WTC11 (cell line): ENCODE results near the gene VWA7. TPM values are rescaled to one million over a fixed set of nuclear protein-coding genes. Genes with fewer than 3 reads are reported as not detected.
"Not testable (repeated sequence)": the region's sequence is repeated elsewhere in the genome, so short reads cannot be mapped to it uniquely, and the experiment has no call there.

ENCODE experiments used
- ATAC-seq: fragments of 200-7000 bp; cut with Tn5 transposase; 2 replicates; pipeline ENCODE4 v1.10.0; 2021; ENCODE audit warnings: mild to moderate bottlenecking, moderate library complexity
- CTCF ChIA-PET: fragments of 300-600 bp; sonication (Branson Sonifier 250); formaldehyde crosslinking; loops from one replicate; lab custom pipeline; 2021; ENCODE audit warnings: antibody characterized with exemption; lab: Charles Lee
- POLR2A ChIA-PET: fragments of 350-600 bp; sonication (Branson Sonifier 250); formaldehyde crosslinking; loops from one replicate; lab custom pipeline; 2021; ENCODE audit warnings: antibody characterized with exemption; lab: Charles Lee
- DNase-seq: peaks from one replicate; pipeline ENCODE4 v3.0.0; 2021; ENCODE audit warnings: low spot score
- H3K27ac Mint-ChIP-seq: 2 replicates; pipeline ENCODE4 v1.8.0; 2021; ENCODE audit warnings: mixed read lengths
- H3K27me3 Mint-ChIP-seq: 2 replicates; pipeline ENCODE4 v1.8.0; 2021; ENCODE audit warnings: low read depth, mild to moderate bottlenecking, moderate library complexity, mixed read lengths
- H3K36me3 Mint-ChIP-seq: 2 replicates; pipeline ENCODE4 v1.8.0; 2021; ENCODE audit warnings: mixed read lengths
- H3K4me1 Mint-ChIP-seq: 2 replicates; pipeline ENCODE4 v1.8.0; 2022; ENCODE audit warnings: mixed read lengths
- H3K4me3 Mint-ChIP-seq: 2 replicates; pipeline ENCODE4 v1.8.0; 2021; ENCODE audit warnings: mild to moderate bottlenecking, moderate library complexity, mixed read lengths
- H3K9me3 Mint-ChIP-seq: 2 replicates; pipeline ENCODE4 v1.8.0; 2021; ENCODE audit warnings: mixed read lengths
- EMX1 ChIP-seq: fragments of 250-450 bp; sonication (Bioruptor Pico); IDR thresholded peaks from 2 replicates; pipeline ENCODE4 v1.8.0; 2021; ENCODE audit warnings: mild to moderate bottlenecking
- ETV6 ChIP-seq: sonication (generic); formaldehyde crosslinking; IDR thresholded peaks from 2 replicates; pipeline ENCODE4 v1.8.1; 2022; ENCODE audit warnings: mild to moderate bottlenecking, missing genetic modification reagents
- FOXP1 ChIP-seq: sonication (generic); formaldehyde crosslinking; IDR thresholded peaks from 2 replicates; pipeline ENCODE4 v1.8.0; 2022; ENCODE audit warnings: missing genetic modification reagents, mild to moderate bottlenecking, moderate library complexity, borderline replicate concordance
- GTF2I ChIP-seq: fragments of 250-450 bp; sonication (Bioruptor Pico); conservative IDR thresholded peaks from 2 replicates; pipeline ENCODE4 v1.4.0; 2021; ENCODE audit warnings: mild to moderate bottlenecking
- KAT7 ChIP-seq: sonication (generic); formaldehyde crosslinking; IDR thresholded peaks from 2 replicates; pipeline ENCODE4 v1.8.1; 2023; ENCODE audit warnings: missing genetic modification reagents, mild to moderate bottlenecking, borderline replicate concordance
- MXD4 ChIP-seq: fragments of 250-450 bp; sonication (Bioruptor Pico); IDR thresholded peaks from 2 replicates; pipeline ENCODE4 v1.8.0; 2021; ENCODE audit warnings: mild to moderate bottlenecking, moderate library complexity, borderline replicate concordance
- SMAD4 ChIP-seq: sonication (generic); formaldehyde crosslinking; IDR thresholded peaks from 2 replicates; pipeline ENCODE4 v1.8.0; 2022; ENCODE audit warnings: mild to moderate bottlenecking, missing genetic modification reagents
- ZNF121 ChIP-seq: sonication (generic); formaldehyde crosslinking; IDR thresholded peaks from 2 replicates; pipeline ENCODE4 v1.8.0; 2023; ENCODE audit warnings: missing genetic modification reagents
- ZNF138 ChIP-seq: sonication (generic); formaldehyde crosslinking; conservative IDR thresholded peaks from 2 replicates; pipeline ENCODE4 v1.8.1; 2022; ENCODE audit warnings: mild to moderate bottlenecking, moderate library complexity, missing genetic modification reagents
- total RNA-seq: library from RNA; stranded (reverse); gene quantifications from 3 replicates; pipeline ENCODE4 v1.2.3, GENCODE V29; 2021
- TF ChIP-seq, protein P1 (sequence below): fragments of 250-450 bp; sonication (Bioruptor Pico); IDR thresholded peaks from 2 replicates; pipeline ENCODE4 v1.9.0; 2021; ENCODE audit warnings: moderate library complexity, mild to moderate bottlenecking, inconsistent platforms, borderline replicate concordance
- TF ChIP-seq, protein P2 (sequence below): sonication (generic); formaldehyde crosslinking; IDR thresholded peaks from 2 replicates; pipeline ENCODE4 v1.8.0; 2022; ENCODE audit warnings: mild to moderate bottlenecking, missing genetic modification reagents
- TF ChIP-seq, protein P3 (sequence below): fragments of 250-450 bp; sonication (Bioruptor Pico); IDR thresholded peaks from 2 replicates; pipeline ENCODE4 v1.9.0; 2021; ENCODE audit warnings: mild to moderate bottlenecking
- TF ChIP-seq, protein P4 (sequence below): sonication (generic); formaldehyde crosslinking; IDR thresholded peaks from 2 replicates; pipeline ENCODE4 v1.8.1; 2022; ENCODE audit warnings: low read depth, mild to moderate bottlenecking, moderate library complexity, missing genetic modification reagents, borderline replicate concordance
- TF ChIP-seq, protein P5 (sequence below): sonication (generic); formaldehyde crosslinking; IDR thresholded peaks from 2 replicates; pipeline ENCODE4 v1.8.1; 2022; ENCODE audit warnings: mild to moderate bottlenecking, moderate library complexity, missing genetic modification reagents

VWA7 gene
- total RNA-seq, 1 experiment from 2014 or later = 1.8 TPM

DNA sequence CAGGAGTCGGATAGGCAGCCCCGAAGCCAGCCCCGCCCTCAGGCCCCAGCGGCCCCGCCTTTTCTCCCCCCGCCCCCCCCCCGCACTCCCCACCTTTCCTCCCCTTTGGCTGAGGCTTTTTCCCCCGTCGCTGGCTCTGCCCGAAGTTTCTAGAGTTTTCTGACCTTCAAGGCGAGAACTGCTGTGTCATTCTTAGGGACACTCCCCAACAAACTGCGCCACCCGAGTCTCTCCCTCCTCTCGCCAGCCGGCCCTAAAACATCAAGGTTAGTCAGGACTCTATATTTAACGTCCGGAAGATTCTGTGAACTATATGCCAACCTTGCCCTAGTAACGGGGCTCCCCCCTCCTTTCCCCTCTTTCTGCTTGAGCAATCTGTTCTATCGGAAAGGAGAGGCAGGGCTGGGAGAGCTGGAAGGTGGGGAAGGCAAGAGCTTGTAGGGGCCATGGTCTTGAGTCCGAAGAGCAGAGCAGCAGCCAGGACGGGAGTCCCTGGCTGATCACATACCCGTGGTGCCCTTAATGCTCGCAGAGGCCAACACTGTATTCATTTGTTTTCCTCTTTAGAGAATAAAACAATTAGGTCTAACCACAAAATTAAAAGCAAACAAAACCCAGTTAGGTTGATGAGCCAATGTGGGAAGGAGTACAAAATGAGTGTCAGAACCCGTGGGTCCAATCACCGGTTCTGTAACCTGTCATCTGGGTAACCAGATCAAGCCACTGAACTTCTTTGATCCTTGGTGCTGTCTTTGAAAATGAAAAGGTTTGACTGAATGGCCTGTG is 45.1 kb upstream of the VWA7 start (continued):
- TF ChIP-seq EMX1 (no peak), SMAD4 (no peak), ZNF138 (CRISPR knock-in tag) (no peak)
- TF ChIP-seq, protein P1, sequence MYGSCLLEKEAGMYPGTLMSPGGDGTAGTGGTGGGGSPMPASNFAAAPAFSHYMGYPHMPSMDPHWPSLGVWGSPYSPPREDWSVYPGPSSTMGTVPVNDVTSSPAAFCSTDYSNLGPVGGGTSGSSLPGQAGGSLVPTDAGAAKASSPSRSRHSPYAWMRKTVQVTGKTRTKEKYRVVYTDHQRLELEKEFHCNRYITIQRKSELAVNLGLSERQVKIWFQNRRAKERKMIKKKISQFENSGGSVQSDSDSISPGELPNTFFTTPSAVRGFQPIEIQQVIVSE (CRISPR knock-in tag) = no peak
- TF ChIP-seq, protein P2, sequence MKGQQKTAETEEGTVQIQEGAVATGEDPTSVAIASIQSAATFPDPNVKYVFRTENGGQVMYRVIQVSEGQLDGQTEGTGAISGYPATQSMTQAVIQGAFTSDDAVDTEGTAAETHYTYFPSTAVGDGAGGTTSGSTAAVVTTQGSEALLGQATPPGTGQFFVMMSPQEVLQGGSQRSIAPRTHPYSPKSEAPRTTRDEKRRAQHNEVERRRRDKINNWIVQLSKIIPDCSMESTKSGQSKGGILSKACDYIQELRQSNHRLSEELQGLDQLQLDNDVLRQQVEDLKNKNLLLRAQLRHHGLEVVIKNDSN (CRISPR knock-in tag) = peak; percentile 23; the same call in 1 of the 2 replicates
- TF ChIP-seq, all 79 proteins: peak for 3

DNA sequence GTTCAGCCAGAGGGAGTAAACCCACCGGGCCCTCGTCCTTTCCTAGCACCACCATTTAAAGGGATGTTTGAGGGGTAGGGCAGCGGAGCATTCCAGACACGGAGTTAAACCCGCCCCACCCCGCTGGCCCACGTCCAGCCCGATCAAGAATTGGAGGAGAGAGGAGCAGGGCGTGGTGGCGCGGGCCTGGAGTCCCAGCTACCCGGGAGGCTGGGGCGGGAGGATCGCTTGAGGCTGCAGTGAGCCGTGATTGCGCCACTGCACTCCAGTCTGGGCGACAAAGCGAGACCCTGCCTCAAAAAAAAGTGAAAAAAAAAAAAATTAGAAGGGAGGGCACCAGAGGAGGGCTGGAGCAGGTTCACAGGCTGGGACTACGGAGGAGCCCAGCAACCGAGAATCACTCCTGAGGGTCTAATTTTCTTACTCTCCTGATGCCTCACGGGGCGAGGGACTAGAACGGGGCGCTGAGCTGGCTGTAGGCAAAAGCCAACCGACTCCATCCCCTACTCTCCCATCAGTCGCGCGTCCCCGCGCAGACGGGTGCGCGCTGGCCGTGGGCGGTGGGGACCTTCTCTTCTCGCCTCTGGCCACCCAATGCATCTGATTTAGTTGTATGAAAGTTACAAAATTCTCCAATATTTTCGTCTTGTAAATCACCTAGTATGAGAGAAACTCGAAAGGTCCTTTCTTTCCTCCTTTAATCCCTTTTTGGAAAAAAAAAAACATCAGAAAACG is 44.3 kb upstream of the VWA7 start:
- CTCF ChIA-PET = interaction anchor here (0.7 to 2.1 kb wide), 5 partner anchors 15 to 142 kb away, joined by 3 to 9 read pairs (median 4); partner anchors contain the start of genes DDAH2 and LSM2
- peak overlapping the region; percentile 98 for H3K27ac Mint-ChIP-seq
- peak; percentile 58 for ATAC-seq
- TF ChIP-seq KAT7 (CRISPR knock-in tag) (peak; percentile 74; the same call in 1 of the 2 replicates), ETV6 (CRISPR knock-in tag) (no peak), MXD4 (CRISPR knock-in tag) (no peak), GTF2I (CRISPR knock-in tag) (peak; percentile 93), ZNF121 (CRISPR knock-in tag) (peak; percentile 96), FOXP1 (CRISPR knock-in tag) (peak; percentile 49; the same call in 1 of the 2 replicates)
- TF ChIP-seq, protein P3, sequence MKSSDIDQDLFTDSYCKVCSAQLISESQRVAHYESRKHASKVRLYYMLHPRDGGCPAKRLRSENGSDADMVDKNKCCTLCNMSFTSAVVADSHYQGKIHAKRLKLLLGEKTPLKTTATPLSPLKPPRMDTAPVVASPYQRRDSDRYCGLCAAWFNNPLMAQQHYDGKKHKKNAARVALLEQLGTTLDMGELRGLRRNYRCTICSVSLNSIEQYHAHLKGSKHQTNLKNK (CRISPR knock-in tag) = no peak
- TF ChIP-seq, protein P4, sequence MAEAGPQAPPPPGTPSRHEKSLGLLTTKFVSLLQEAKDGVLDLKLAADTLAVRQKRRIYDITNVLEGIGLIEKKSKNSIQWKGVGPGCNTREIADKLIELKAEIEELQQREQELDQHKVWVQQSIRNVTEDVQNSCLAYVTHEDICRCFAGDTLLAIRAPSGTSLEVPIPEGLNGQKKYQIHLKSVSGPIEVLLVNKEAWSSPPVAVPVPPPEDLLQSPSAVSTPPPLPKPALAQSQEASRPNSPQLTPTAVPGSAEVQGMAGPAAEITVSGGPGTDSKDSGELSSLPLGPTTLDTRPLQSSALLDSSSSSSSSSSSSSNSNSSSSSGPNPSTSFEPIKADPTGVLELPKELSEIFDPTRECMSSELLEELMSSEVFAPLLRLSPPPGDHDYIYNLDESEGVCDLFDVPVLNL (CRISPR knock-in tag) = no peak
- TF ChIP-seq, protein P5, sequence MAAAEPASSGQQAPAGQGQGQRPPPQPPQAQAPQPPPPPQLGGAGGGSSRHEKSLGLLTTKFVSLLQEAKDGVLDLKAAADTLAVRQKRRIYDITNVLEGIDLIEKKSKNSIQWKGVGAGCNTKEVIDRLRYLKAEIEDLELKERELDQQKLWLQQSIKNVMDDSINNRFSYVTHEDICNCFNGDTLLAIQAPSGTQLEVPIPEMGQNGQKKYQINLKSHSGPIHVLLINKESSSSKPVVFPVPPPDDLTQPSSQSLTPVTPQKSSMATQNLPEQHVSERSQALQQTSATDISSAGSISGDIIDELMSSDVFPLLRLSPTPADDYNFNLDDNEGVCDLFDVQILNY = no peak
- TF ChIP-seq, all 79 proteins: peak for 4
- H3K4me3 Mint-ChIP-seq = peak overlapping the region; percentile 91
- DNase-seq = peak; percentile 71
- peaks cover 65% of the 10 kb centered on the region for H3K4me1 Mint-ChIP-seq
- no peaks in the 10 kb centered on the region; the same call in 1 of the 2 replicates for H3K9me3 Mint-ChIP-seq
- POLR2A ChIA-PET = interaction anchor here (0.6 to 1.3 kb wide), 3 partner anchors 13 to 30 kb away, joined by 4 to 10 read pairs (median 5); partner anchors contain the start of gene LSM2
- peaks cover 4% of the 10 kb centered on the region; the same call in 1 of the 2 replicates for H3K36me3 Mint-ChIP-seq
- no peaks in the 10 kb centered on the region; the same call in 1 of the 2 replicates for H3K27me3 Mint-ChIP-seq

DNA sequence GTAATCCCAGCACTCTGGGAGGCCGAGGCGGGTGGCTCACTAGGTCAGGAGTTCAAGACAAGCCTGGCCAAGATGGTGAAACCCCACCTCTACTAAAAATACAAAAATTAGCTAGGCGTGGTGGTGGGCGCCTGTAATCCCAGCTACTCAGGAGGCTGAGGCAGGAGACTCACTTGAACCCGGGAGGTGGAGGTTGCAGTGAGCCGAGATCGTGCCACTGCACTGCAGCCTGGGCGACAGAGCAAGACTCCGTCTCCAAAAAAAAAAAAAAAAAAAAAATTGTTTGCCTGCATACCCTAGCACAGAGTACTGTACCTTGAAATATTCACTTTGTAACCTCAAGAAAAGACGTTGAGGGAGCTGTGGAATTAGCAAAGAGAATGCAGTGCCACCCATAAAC is 43.3 kb upstream of the VWA7 start:
- POLR2A ChIA-PET = interaction anchor here (1.1 kb wide), 1 partner anchor 139 kb away, joined by 4 read pairs; no protein-coding TSS in a partner anchor
- CTCF ChIA-PET, H3K9me3 Mint-ChIP-seq, ATAC-seq, H3K4me3 Mint-ChIP-seq, H3K27ac Mint-ChIP-seq, H3K36me3 Mint-ChIP-seq, H3K27me3 Mint-ChIP-seq, DNase-seq: not testable (repeated sequence)
- H3K4me1 Mint-ChIP-seq = peaks cover 54% of the 10 kb centered on the region
